Endothelial cell of umbilical vein (primary cell): ENCODE results near the gene ZSWIM5. TPM values are rescaled to one million over a fixed set of nuclear protein-coding genes. Genes with fewer than 3 reads are reported as not detected.

ENCODE experiments used
- BruUV-seq: library from RNA; stranded (reverse); fragments of 400-500 nt; replicated peaks from 2 replicates; lab custom pipeline; 2021; lab: Mats Ljungman, UMichigan
- CTCF ChIA-PET: fragments of 300-600, 350-600 bp; sonication (Branson Sonifier 250); formaldehyde crosslinking; loops from one replicate; lab custom pipeline; 2021; ENCODE audit warnings: antibody characterized with exemption, inconsistent platforms; lab: Charles Lee
- POLR2A ChIA-PET: fragments of 300-600, 350-600 bp; sonication (Branson Sonifier 250); formaldehyde crosslinking; loops from one replicate; lab custom pipeline; 2021; ENCODE audit warnings: antibody characterized with exemption, inconsistent platforms; lab: Charles Lee
- DNase-seq: peaks from one replicate; pipeline ENCODE4 v3.0.0-alpha.2; 2011; ENCODE audit warnings: low read depth, low spot score
- FAIRE-seq: peaks from 2 replicates; lab custom pipeline; 2011; peaks lifted over from hg19 to GRCh38; lab: Jason Lieb, UNC
- H2AFZ ChIP-seq: 2 replicates; pipeline ENCODE4 v1.6.0; 2012; ENCODE audit warnings: low read depth, low read length, control low read depth, inconsistent platforms
- H3K27ac ChIP-seq: 2 replicates; pipeline ENCODE4 v1.5.1; 2011; ENCODE audit warnings: low read depth, mild to moderate bottlenecking, control low read depth, low read length, moderate library complexity; ENCODE audit not compliant: insufficient read depth
- H3K27me3 ChIP-seq, 2 experiments: 2 replicates each; pipeline versions ENCODE4 v1.6.0 to v1.6.1; 2011; ENCODE audit warnings: low read length in 2 of 2, mixed read lengths in 1 of 2; ENCODE audit not compliant: control insufficient read depth in 2 of 2, insufficient read depth in 2 of 2
- H3K36me3 ChIP-seq, 2 experiments: 2 replicates in 1 of 2; 3 replicates in 1 of 2; pipeline ENCODE4 v1.5.1; 2011; ENCODE audit warnings: low read length in 2 of 2, mild to moderate bottlenecking in 1 of 2, moderate library complexity in 1 of 2; ENCODE audit not compliant: control insufficient read depth in 2 of 2, insufficient read depth in 2 of 2; ENCODE audit errors: extremely low read depth in 1 of 2
- H3K4me1 ChIP-seq: 3 replicates; pipeline ENCODE4 v1.5.1; 2011; ENCODE audit warnings: mild to moderate bottlenecking, low read length; ENCODE audit not compliant: control insufficient read depth, insufficient read depth; ENCODE audit errors: extremely low read depth
- H3K4me2 ChIP-seq: 2 replicates; pipeline ENCODE4 v1.6.1; 2011; ENCODE audit warnings: low read length, control low read depth, mixed read lengths; ENCODE audit not compliant: insufficient read depth
- H3K4me3 ChIP-seq, 3 experiments: fragments of 200-600 bp in 1 of 3; sonication (generic), shearing (Covaris generic) in 1 of 3; replicated peaks in 1 of 3; 2 replicates each; pipeline ENCODE4 v1.5.1; 2011 to 2016; ENCODE audit warnings: control low read depth in 3 of 3, low read length in 3 of 3, mild to moderate bottlenecking in 2 of 3, inconsistent platforms in 1 of 3, low read depth in 1 of 3, moderate library complexity in 1 of 3; ENCODE audit not compliant: insufficient read depth in 1 of 3
- H3K79me2 ChIP-seq: 2 replicates; pipeline ENCODE4 v1.6.0; 2012; ENCODE audit warnings: low read length, inconsistent platforms; ENCODE audit not compliant: control insufficient read depth, insufficient read depth
- H3K9ac ChIP-seq: replicated peaks from 2 replicates; pipeline ENCODE3; 2011; ENCODE audit warnings: low read length, control low read depth; ENCODE audit not compliant: insufficient read depth; ENCODE audit errors: extremely low read depth
- H3K9me1 ChIP-seq: replicated peaks from 3 replicates; pipeline ENCODE4 v1.6.0; 2011; ENCODE audit warnings: mild to moderate bottlenecking, low read length; ENCODE audit not compliant: control insufficient read depth, insufficient read depth; ENCODE audit errors: extremely low read depth
- H3K9me3 ChIP-seq: replicated peaks from 2 replicates; pipeline ENCODE4 v1.5.1; 2012; ENCODE audit warnings: low read length, inconsistent platforms; ENCODE audit not compliant: control insufficient read depth, insufficient read depth
- H4K20me1 ChIP-seq: replicated peaks from 2 replicates; pipeline ENCODE3; 2011; ENCODE audit warnings: mild to moderate bottlenecking, low read length; ENCODE audit not compliant: control insufficient read depth, insufficient read depth; ENCODE audit errors: extremely low read depth
- EZH2 ChIP-seq: IDR thresholded peaks from 2 replicates; pipeline ENCODE4 v1.6.1; 2012; ENCODE audit warnings: borderline replicate concordance, low read depth, mild to moderate bottlenecking, moderate library complexity, low read length, inconsistent platforms; ENCODE audit not compliant: severe bottlenecking
- FOS ChIP-seq: IDR thresholded peaks from 2 replicates; pipeline ENCODE4 v1.6.1; 2011; ENCODE audit warnings: mild to moderate bottlenecking, low read length, moderate library complexity, borderline replicate concordance; ENCODE audit not compliant: insufficient read depth
- GATA2 ChIP-seq: IDR thresholded peaks from 2 replicates; pipeline ENCODE4 v1.7.0; 2011; ENCODE audit warnings: low read depth, mild to moderate bottlenecking, moderate library complexity, mixed read lengths, low read length; ENCODE audit not compliant: insufficient read length, insufficient read depth
- JUN ChIP-seq: IDR thresholded peaks from 2 replicates; pipeline ENCODE4 v1.6.1; 2011; ENCODE audit warnings: borderline replicate concordance, low read depth; ENCODE audit not compliant: insufficient read length, insufficient read depth
- MAX ChIP-seq: IDR thresholded peaks from 2 replicates; pipeline ENCODE4 v1.6.1; 2011; ENCODE audit not compliant: insufficient read depth, insufficient read length
- MYC ChIP-seq: IDR thresholded peaks from one replicate; pipeline ENCODE4 v1.6.1; 2011; ENCODE audit warnings: mild to moderate bottlenecking, low read depth, low read length
- POLR2A ChIP-seq: IDR thresholded peaks from 2 replicates; pipeline ENCODE4 v1.6.1; 2012; ENCODE audit warnings: low read depth, mild to moderate bottlenecking, control low read depth, low read length
- POLR2AphosphoS5 ChIP-seq: IDR thresholded peaks from 2 replicates; pipeline ENCODE4 v1.6.1; 2012; ENCODE audit warnings: low read depth, mild to moderate bottlenecking, control low read depth, low read length, moderate library complexity; ENCODE audit not compliant: insufficient read depth
- dilution Hi-C: fragments of 300-500 bp; cut with MboI; formaldehyde crosslinking; loops from one replicate; pipeline ENCODE4 v1.15.0; 2019; ENCODE audit warnings: low sequenced_read_pairs; ENCODE audit not compliant: extremely low pct_ligation_motif_present
- intact Hi-C: fragments of 100-400 bp; cut with micrococcal nuclease; formaldehyde crosslinking; loops from one replicate; pipeline ENCODE4 v1.10.0; 2022
- polyA plus RNA-seq, 4 experiments: library from polyadenylated mRNA; depleted of rRNA in 3 of 4; stranded (reverse) in 3 of 4; unstranded in 1 of 4; fragments of >200 nt; gene quantifications; 2 replicates each; pipeline versions ENCODE4 v1.2.1 to v1.2.3, GENCODE V29; 2011 to 2012; ENCODE audit warnings: missing spikeins in 1 of 4
- total RNA-seq: library from RNA; stranded (reverse); gene quantifications from 2 replicates; pipeline ENCODE4 v1.2.3, GENCODE V29; 2021
- TF ChIP-seq, protein P1 (sequence below), 2 donors: IDR thresholded peaks; 1 replicate in 1 of 2; 2 replicates in 1 of 2; pipeline ENCODE4 v1.5.1; 2011; ENCODE audit warnings: low read length in 2 of 2, mild to moderate bottlenecking in 2 of 2, moderate library complexity in 2 of 2, control low read depth in 1 of 2, inconsistent platforms in 1 of 2, low read depth in 1 of 2; ENCODE audit not compliant: insufficient read depth in 1 of 2; ENCODE audit errors: extremely low read depth in 1 of 2

Gene ZSWIM5
- total and polyA plus RNA-seq, 2 donors (not counting 3 experiments of a cell fraction or from before 2014, with no cell fraction given) = 1.6 to 4.3 TPM

DNA sequence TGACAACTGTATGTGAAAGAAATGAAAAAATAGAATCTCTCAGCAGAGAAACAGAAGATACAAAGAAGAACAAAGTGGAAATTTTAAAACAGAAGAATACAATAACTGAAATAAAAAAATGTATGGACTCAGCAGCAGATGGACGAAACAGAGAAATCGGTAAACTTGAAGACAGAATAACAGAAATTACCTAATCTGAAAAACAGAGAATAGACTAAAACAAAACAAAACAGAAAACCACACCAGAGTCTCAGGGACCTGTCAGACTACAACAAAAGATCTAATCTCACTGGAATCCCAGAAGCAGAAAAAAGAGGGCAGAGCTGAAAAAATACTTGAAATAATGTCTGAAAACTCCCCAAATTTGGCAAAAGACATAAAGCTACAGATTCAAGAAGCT lies 83.0 kb downstream of the ZSWIM5 start:
- H2AFZ ChIP-seq = no peak overlapping the region
- no peaks in the 10 kb centered on the region for H3K79me2 ChIP-seq
- TF ChIP-seq MYC = no peak
- no peak for TF ChIP-seq POLR2AphosphoS5
- TF ChIP-seq EZH2 = no peak
- TF ChIP-seq POLR2A = no peak
- TF ChIP-seq, protein P1, sequence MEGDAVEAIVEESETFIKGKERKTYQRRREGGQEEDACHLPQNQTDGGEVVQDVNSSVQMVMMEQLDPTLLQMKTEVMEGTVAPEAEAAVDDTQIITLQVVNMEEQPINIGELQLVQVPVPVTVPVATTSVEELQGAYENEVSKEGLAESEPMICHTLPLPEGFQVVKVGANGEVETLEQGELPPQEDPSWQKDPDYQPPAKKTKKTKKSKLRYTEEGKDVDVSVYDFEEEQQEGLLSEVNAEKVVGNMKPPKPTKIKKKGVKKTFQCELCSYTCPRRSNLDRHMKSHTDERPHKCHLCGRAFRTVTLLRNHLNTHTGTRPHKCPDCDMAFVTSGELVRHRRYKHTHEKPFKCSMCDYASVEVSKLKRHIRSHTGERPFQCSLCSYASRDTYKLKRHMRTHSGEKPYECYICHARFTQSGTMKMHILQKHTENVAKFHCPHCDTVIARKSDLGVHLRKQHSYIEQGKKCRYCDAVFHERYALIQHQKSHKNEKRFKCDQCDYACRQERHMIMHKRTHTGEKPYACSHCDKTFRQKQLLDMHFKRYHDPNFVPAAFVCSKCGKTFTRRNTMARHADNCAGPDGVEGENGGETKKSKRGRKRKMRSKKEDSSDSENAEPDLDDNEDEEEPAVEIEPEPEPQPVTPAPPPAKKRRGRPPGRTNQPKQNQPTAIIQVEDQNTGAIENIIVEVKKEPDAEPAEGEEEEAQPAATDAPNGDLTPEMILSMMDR (IDR thresholded peaks at IDR 0.05; ENCODE audit: extremely low read depth in 1 of 2, insufficient read depth in 1 of 2, low read depth in 1 of 2, low read length in 2 of 2) = no peak
- TF ChIP-seq MAX = no peak
- TF ChIP-seq FOS = no peak
- TF ChIP-seq GATA2 = no peak
- TF ChIP-seq JUN = no peak
- no peaks in the 10 kb centered on the region for H3K4me1 ChIP-seq
- peaks cover 0 to 2% of the 10 kb centered on the region in 2 experiments for H3K27me3 ChIP-seq
- H3K27ac ChIP-seq = no peak overlapping the region
- no peaks in the 10 kb centered on the region for H3K9me1 ChIP-seq
- H4K20me1 ChIP-seq = no peaks in the 10 kb centered on the region
- CTCF ChIA-PET = no interaction called here
- no peaks in the 10 kb centered on the region for H3K36me3 ChIP-seq
- no peak overlapping the region for H3K4me3 ChIP-seq
- no peak overlapping the region for H3K4me2 ChIP-seq
- intact Hi-C loops (no loop called here), dilution Hi-C loops (no loop called here)
- no TSS peak for BruUV-seq
- FAIRE-seq = no peak
- H3K9me3 ChIP-seq = no peaks in the 10 kb centered on the region
- DNase-seq = no peak
- H3K9ac ChIP-seq = no peak overlapping the region
- POLR2A ChIA-PET = no interaction called here
